Urothelium cell line (cell line): Measurements from ENCODE around the gene TPRN.

Experiments used
- DNase-seq: peaks from one replicate; pipeline ENCODE4 v3.0.0; 2011; ENCODE audit warnings: low spot score, mixed read lengths
- FAIRE-seq: peaks from 2 replicates; lab custom pipeline; 2011; peaks lifted over from hg19 to GRCh38; lab: Jason Lieb, UNC

TPRN gene

GRCh38 chr9:137163365-137163715 is 37.2 kb downstream of the TPRN start:
- DNase-seq (no peak), FAIRE-seq (no peak)

DNA sequence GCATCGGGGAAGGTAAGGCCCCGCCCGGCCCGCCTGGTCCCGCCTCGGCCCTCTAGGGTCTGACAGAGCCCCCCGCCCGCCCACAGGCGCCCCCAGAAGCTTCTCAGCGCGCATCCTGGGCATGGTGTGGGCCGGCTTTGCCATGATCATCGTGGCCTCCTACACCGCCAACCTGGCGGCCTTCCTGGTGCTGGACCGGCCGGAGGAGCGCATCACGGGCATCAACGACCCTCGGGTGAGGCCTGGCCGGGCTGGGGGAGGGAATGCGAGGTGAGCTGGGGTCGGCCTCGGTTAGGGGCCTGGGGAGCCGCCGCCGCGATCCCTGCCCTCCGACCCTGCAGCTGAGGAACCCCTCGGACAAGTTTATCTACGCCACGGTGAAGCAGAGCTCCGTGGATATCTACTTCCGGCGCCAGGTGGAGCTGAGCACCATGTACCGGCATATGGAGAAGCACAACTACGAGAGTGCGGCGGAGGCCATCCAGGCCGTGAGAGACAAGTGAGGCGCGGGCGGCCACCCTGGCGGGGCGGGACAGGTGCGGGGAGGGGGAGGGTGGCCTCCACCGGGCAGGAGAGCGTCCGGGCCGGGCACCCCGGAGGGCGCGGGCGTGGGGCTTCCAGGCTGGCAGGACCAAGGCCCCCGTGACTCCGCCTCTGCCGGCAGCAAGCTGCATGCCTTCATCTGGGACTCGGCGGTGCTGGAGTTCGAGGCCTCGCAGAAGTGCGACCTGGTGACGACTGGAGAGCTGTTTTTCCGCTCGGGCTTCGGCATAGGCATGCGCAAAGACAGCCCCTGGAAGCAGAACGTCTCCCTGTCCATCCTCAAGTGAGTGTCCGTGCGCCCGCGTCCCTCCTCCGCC is 37.8 kb downstream of the TPRN start:
- no peak for DNase-seq
- FAIRE-seq: no peak

DNA sequence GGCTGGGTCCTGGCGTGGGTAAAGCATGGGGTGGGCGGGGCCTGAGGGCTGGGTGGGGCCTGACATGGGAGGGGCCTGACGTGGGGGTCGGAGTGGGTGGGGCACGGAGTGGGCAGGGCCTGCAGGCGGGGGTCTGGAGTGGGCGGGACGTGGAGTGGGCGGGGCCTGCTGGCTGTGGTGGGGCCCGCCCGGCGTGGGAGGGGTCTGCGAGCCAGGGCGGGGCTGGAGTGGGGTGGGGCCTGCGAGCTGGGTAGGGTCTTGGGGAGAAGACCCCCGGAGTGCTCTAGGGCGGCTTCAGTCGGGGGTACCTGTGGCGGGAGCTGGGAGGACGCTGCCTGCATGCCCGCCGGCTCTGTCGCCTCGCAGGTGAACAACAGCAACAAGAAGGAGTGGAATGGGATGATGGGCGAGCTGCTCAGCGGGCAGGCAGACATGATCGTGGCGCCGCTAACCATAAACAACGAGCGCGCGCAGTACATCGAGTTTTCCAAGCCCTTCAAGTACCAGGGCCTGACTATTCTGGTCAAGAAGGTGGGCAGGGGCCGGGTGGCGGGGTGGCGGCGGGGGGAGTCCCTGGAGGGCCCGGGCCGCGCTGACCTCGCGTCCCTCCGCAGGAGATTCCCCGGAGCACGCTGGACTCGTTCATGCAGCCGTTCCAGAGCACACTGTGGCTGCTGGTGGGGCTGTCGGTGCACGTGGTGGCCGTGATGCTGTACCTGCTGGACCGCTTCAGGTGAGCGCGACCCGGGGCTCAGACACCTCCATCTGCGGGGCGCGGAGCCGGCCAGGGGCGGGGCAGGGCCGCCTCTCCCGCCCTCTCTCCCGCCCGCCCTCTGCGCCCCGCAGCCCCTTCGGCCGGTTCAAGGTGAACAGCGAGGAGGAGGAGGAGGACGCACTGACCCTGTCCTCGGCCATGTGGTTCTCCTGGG is 38.7 kb downstream of the TPRN start:
- no peak for FAIRE-seq
- DNase-seq: no peak

DNA sequence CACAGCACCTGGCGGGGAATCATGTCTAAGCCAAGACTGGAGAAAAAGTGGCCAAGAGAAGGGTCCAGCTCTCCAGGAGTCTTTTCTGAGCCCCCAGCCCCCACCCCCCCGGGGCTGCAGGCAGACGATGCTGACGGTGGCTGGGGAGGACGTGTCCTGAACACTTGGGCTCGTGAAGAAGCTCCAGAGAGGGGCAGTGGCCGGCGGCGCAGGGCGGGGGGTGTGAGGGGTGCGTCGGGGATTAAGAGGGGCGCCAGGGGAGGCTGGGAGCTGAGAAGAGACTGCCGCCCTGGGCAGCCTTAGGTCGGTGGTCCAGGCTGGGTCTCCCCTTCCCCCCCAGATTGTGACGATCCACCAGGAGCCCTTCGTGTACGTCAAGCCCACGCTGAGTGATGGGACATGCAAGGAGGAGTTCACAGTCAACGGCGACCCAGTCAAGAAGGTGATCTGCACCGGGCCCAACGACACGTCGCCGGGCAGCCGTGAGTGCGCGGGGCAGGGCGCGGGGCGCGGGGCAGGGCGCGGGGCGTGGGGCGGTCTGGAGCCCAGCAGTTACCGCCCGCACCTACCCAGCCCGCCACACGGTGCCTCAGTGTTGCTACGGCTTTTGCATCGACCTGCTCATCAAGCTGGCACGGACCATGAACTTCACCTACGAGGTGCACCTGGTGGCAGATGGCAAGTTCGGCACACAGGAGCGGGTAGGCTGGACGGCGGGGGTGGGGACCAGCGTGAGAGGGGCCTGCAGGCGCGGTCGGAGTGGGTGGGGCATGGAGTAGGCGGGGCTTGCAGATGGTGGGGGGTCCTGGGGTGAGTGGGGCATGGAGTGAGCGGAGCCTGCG is 39.6 kb downstream of the TPRN start:
- DNase-seq (no peak), FAIRE-seq (no peak)

GRCh38 chr9:137160054-137160425 is 40.5 kb downstream of the TPRN start:
- FAIRE-seq (no peak), DNase-seq (no peak)

DNA sequence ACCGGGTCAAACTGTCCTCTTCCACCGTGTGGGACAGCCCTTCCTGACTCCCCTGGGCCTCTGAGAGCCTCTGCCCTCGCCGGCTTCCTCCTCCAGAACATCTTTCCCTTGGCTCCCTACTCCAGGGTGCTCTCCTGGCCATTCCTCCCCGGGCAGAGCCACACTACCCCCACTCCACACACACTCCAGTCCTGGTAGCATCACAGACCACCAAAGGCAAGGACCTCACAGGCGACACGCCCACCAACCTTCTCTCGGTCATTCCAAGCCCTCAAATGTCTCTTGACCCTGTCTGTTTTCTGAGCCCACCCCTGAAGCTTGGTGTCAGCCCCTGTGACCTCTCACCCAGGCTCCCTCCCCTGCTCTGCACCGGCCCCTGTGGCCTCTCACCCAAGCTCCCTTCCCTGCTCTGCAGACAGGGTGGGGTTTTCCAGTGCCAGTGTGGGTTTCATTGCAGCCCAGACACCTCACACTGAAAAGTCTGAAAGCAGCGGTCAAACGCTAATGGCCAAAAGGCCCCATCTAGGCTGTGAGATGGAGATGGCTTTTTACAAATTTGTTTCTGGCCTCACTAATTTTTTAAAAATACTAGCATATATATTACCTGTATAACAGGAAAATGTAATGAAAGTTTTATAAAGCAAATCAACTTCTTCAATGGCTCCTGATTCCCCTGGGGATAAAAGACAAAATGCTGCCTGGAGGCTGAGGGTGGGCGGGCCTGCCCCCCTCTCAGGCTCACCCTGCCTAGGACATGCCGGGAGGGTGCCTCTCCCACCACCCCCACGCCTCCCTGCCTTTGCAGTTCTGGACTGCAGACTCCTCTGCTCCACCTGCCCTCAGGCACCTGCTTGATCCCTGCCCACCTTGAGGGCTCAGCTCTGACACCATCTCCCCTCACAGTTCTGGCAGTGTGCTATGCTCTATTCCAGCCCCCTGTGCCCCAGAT is 41.2 kb downstream of the TPRN start:
- DNase-seq (no peak), FAIRE-seq (no peak)

DNA sequence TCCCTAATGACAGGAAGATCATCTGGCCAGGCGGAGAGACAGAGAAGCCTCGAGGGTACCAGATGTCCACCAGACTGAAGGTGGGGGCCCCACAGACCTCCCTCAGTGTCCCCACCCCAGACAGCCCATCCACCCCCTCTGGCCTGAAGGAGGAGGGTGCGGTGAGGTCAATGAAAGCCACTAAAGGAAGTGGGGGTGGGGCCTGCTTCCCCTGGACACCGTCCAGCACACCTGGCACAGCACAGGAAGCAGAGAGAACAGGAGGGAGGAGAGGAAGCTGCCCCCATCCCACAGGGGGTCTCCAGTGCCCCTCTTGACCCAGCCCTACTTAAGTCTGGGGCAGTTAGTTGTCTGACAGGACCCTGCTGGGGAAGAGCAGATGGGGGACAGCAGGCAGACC is 41.9 kb downstream of the TPRN start:
- DNase-seq (no peak), FAIRE-seq (no peak)

DNA sequence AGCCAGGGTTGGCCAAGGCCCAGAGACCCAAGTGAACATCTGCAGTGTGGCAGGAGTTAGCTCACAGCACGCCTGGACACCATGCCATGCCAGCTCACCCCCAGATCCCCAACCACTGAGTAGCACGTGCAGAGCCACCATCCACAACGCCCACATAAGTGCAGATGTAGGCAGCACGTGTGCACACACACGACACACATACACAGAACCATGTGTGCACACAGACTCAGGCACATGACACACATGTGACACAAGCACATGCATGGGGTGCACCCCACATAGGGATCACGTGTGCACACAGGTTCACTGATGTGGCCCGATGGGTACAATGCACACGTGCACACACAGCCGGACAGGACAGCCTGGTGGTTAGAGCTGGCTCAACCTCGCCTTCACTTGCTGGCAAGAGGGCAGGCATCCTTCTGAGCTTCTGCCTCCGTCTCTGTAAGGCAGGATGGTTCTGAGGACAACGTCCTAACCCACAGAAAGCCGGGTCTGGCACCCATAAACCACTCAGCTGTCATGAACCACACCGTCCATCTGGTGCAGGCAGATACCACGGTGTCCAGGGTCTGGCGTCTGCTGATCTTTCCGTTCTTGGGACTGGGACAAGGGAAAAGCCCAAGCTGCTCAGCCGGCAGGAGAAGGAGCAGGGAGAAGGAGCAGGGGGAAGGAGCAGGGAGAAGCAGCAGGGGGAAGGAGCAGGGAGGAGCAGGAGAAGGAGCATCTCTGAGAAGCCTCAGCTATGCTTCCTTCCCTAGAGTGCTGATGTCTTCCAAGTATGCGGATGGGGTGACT is 42.7 kb downstream of the TPRN start:
- FAIRE-seq (peak; percentile 76), DNase-seq (no peak)

DNA sequence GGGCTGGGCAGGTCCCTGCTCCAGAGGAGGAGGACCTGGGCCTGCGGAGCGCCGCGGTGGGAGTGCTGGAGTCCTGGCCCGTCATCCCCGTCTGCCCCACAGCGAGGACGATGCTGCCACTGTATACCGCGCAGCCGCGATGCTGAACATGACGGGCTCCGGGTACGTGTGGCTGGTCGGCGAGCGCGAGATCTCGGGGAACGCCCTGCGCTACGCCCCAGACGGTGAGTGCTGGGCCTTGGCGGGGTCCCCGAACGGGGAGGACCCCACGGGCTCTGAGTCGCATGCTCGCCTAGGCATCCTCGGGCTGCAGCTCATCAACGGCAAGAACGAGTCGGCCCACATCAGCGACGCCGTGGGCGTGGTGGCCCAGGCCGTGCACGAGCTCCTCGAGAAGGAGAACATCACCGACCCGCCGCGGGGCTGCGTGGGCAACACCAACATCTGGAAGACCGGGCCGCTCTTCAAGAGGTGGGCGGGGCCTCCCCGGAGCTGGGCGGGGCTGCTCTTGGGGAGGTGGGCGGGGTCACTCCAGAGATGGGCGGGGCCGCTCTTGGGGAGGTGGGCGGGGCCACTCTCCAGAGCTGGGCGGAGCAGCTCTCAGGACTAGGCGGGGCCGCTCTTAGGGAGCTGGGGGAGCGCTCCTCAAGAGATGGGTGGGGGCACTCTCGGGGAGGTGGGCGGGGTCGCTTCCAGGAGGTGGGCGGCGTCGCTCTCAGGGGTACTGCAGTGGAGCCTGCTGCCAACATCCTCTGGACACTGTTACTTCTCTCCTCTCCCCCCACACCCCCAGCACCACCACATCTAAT is 43.8 kb downstream of the TPRN start:
- DNase-seq (no peak), FAIRE-seq (no peak)

DNA sequence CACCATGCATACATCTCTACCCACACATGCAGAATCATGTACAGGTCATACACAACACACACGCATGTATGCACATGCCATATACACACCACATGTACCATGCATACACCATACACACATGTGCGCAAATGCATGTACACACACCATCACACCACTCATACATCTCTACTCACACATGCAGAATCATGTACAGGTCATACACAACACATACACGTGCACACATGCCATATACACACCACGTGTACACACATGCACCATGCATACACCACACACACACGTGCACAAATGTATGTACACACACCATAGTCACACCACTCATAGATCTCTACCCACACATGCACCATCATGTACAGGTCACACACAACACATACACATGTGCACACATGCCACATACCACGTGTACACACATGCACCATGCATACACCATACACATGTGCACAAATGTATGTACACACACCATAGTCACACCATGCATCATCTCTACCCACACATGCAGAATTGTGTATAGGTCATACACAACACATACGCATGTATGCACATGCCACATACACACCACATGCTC is 47.6 kb downstream of the TPRN start:
- peak; percentile 96 for FAIRE-seq

GRCh38 chr9:137150617-137151457 is 49.7 kb downstream of the TPRN start:
- peak; percentile 64 for DNase-seq
- no peak for FAIRE-seq

More for the DNA sequence above, 47.6 kb downstream of the TPRN start:
- no peak for DNase-seq

GRCh38 chr9:137149942-137150616 is 50.5 kb downstream of the TPRN start:
- DNase-seq (no peak), FAIRE-seq (no peak)

DNA sequence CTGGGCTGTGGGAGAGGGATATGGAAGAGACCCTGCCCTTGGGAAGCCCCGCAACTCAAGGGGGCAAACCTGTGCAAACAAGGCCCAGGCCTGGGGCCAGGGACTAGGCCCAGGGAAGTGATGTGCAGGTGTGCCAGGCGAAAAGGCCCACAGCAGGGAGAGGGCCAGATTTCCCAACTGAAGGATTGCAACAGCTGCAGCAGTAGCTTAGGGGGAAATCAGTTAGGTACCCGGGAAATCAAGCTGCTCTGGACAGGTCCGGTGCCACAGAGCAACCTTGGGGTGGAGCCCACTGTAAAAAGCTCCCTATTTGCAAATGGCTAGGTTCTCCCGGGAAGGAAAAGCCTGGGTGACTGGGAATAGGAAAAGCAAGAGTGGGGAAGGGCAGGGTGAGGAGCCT is 51.2 kb downstream of the TPRN start:
- DNase-seq (no peak), FAIRE-seq (no peak)

- no peak for DNase-seq
- FAIRE-seq: no peak
These were observed 51.9 kb downstream of the TPRN start for GRCh38 chr9:137148661-137149060.

DNA sequence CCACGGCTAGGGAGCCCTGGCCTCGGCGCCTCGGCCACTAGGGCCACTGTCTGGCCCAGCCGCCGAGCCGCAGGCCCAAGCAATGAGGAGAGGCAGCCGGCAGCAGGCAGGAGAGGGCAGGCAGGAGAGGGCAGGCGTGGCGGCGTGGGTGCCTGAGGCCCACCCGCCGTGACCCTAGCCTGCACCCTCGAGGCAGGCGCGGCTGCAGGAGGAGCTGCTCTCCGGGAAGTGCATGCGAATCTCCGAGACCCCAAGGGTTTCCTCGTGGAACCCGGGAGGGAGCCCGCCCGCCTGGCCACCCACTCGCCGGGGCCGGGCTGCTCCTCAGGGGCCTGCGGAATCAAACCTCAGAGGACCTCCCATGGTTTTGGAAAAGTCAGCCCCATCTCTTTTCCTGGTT is 52.3 kb downstream of the TPRN start:
- no peak for FAIRE-seq
- no peak for DNase-seq

DNA sequence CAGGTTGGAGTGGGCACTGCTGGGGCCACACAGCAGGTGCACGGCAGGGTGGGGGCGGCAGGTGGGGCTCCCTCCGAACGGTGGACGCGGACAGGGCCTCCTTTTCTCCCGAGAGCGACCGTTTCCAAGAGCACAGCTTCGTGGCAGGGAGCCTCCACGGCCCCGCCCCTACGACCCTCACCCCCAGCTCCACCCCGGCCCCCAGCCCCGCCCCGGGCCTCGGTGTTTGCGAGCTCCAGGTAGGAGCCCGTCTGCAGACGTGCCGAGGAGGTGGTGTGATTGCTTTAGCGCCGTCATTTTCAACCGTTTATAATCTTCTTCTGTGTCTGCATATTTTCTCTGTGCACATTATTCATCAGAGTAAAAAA is 52.8 kb downstream of the TPRN start:
- DNase-seq: no peak

More for the DNA sequence above, 52.8 kb downstream of the TPRN start:
- no peak for FAIRE-seq
